Measurements from ENCODE around the gene TMEM91.

The TMEM91 gene

DNA sequence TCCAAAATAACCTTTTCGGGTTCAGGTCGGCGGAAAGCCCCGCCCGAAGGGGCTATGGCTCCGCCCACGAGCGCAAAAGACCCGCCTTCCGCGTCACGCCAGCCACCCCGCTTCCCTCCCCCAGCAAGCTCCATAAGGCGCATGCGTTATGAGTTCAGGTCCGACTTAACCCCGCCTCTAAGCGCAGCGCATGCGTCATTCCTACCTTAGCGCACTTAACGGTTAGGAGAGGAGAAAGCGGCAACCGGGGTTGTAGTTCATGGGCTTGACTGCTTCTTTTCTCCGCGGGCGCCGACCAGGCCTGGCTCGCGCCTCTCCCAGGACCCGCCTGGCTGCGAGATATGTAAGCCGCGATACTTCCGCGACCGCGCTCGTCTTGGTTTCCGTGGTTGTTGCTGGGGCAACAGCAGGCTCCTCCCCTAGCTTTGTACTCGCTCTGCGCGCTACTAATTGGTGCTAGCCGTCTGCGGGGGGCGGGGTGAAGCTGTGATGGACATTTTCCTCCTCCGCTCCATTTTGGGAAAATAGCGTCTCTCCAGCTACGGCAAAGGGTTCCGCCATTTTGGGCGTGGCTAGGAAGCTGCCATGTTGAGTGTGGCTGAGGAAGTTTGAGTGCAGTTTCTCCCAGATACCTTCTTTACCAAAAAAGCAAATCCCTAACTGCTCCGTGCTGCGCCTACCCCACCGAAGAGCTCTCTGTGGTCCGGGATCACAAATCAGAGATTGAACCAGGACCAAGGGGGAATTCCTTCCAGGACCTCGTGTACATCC, 12.4 kb upstream of the TMEM91 start, which contains the start of gene B9D2:
Gene B9D2 (minus strand): TSS at position 397 of the 771 bp plus-strand sequence. CDS start 630 bp downstream, outside the sequence.
- no peak within 1 kb of the TSS for H2AFZ ChIP-seq (ENCODE audit: low read length)
- peak within 1 kb of the TSS; percentile 75 for H3K4me3 ChIP-seq (ENCODE audit: low read depth, low read length, poor library complexity, severe bottlenecking)
- H3K4me2 ChIP-seq (ENCODE audit: low read length): peak within 1 kb of the TSS; percentile 80
- no peaks in the 10 kb centered on the region for H3K36me3 ChIP-seq (ENCODE audit: insufficient read depth, low read length)
- no peaks in the 10 kb centered on the region for H3K9me3 ChIP-seq (ENCODE audit: low read length)
- no peaks in the 10 kb centered on the region for H3F3A ChIP-seq (ENCODE audit: insufficient read depth, low read length)
- H3K27ac ChIP-seq (ENCODE audit: low read depth, low read length, poor library complexity, severe bottlenecking): peak within 1 kb of the TSS; percentile 95
- H3K27me3 ChIP-seq (ENCODE audit: insufficient read depth, low read length): no peaks in the 10 kb centered on the region
- peaks cover 5% of the 10 kb centered on the region; the same call in 1 of the 2 replicates for H3K79me2 ChIP-seq (ENCODE audit: insufficient read depth, low read length)
- peaks cover 22% of the 10 kb centered on the region for H3K4me1 ChIP-seq (ENCODE audit: insufficient read depth, low read length, severe bottlenecking)
- H4K20me1 ChIP-seq (ENCODE audit: insufficient read depth, low read length): no peaks in the 10 kb centered on the region
- H3K9me2 ChIP-seq (ENCODE audit: low read depth, low read length): no peaks in the 10 kb centered on the region
- TF ChIP-seq EZH2 (IDR thresholded peaks at IDR 0.05; ENCODE audit: borderline replicate concordance, low read length): no peak
- TF ChIP-seq, protein P1, sequence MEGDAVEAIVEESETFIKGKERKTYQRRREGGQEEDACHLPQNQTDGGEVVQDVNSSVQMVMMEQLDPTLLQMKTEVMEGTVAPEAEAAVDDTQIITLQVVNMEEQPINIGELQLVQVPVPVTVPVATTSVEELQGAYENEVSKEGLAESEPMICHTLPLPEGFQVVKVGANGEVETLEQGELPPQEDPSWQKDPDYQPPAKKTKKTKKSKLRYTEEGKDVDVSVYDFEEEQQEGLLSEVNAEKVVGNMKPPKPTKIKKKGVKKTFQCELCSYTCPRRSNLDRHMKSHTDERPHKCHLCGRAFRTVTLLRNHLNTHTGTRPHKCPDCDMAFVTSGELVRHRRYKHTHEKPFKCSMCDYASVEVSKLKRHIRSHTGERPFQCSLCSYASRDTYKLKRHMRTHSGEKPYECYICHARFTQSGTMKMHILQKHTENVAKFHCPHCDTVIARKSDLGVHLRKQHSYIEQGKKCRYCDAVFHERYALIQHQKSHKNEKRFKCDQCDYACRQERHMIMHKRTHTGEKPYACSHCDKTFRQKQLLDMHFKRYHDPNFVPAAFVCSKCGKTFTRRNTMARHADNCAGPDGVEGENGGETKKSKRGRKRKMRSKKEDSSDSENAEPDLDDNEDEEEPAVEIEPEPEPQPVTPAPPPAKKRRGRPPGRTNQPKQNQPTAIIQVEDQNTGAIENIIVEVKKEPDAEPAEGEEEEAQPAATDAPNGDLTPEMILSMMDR (IDR thresholded peaks at IDR 0.05; ENCODE audit: low read length): no peak
- peak within 1 kb of the TSS; percentile 85 for H3K9ac ChIP-seq (ENCODE audit: low read length)

DNA sequence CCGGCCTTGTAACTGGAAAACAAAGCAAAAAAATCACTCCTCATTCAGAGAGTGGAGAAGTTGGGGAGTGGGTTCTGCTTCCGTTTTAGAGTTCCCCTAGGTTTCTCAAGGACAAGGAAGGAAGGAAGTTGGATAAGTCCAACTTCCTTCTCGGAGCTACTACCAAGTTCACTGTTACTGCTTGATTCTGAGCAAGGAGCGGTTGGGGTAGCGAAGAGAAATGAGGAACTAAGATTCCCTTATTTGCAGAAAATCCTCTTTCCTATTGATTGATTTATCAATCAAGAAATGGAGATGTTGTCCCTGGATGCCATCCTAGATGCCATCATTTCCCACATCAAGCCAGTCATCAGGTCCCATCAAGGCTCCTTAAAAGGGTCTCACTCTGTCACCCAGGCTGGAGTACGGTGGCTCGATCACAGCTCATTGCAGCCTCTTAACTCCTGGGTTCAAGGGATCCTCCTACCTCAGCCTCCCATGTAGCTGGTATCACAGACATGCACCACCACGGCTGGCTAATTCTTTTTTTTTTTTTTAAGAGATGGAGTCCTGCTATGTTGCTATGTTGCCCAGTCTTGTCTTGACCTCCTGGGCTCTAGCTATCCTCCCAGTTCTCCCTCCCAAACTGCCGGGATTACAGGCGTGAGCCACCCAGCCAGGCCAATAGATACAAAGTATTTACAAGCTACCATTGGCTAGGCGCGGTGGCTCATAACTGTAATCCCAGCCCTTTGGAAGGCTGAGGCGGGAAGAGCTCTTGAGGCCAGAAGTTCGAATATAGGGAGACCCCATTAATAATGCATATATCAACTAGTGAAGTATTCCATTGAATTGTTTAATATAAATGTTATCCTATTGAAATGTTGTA, 11.6 kb upstream of the TMEM91 start:
- Histone ChIP-seq H3K4me3 (ENCODE audit: low read depth, low read length, poor library complexity, severe bottlenecking) (peak overlapping the region; percentile 75), H4K20me1 (ENCODE audit: insufficient read depth, low read length) (no peaks in the 10 kb centered on the region), H3K9me2 (ENCODE audit: low read depth, low read length) (no peaks in the 10 kb centered on the region), H3K79me2 (ENCODE audit: insufficient read depth, low read length) (peaks cover 5% of the 10 kb centered on the region; the same call in 1 of the 2 replicates), H3K9ac (ENCODE audit: low read length) (peak overlapping the region; percentile 85), H3K27me3 (ENCODE audit: insufficient read depth, low read length) (no peaks in the 10 kb centered on the region), H3K27ac (ENCODE audit: low read depth, low read length, poor library complexity, severe bottlenecking) (peak overlapping the region; percentile 95), H3K4me1 (ENCODE audit: insufficient read depth, low read length, severe bottlenecking) (peaks cover 22% of the 10 kb centered on the region), H3K4me2 (ENCODE audit: low read length) (peak overlapping the region; percentile 80), H3K9me3 (ENCODE audit: low read length) (no peaks in the 10 kb centered on the region), H3F3A (ENCODE audit: insufficient read depth, low read length) (no peaks in the 10 kb centered on the region), H2AFZ (ENCODE audit: low read length) (no peak overlapping the region), H3K36me3 (ENCODE audit: insufficient read depth, low read length) (no peaks in the 10 kb centered on the region)
- TF ChIP-seq, protein P1 (IDR thresholded peaks at IDR 0.05; ENCODE audit: low read length): no peak
- TF ChIP-seq EZH2 (IDR thresholded peaks at IDR 0.05; ENCODE audit: borderline replicate concordance, low read length): no peak

DNA sequence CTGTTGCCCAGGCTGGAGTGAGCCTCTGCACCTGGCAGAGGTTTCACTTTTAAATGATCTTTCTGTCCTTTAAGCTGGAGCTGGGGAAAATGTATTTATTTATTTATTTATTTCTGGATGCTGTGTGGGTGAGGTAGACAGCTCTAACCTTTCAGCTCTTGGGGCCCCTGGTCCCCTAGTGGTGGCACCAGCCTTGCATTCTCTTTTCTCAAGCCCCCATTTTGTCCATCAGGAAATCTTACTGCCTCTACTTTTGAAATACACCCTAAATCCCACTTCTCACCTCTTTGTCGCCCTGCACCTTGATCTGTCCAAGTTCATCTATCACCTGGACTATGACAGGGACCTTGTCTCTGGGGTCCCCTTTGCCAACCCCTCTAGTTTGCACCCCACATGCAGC, 10.2 kb upstream of the TMEM91 start:
- no peak overlapping the region for H2AFZ ChIP-seq (ENCODE audit: low read length)
- H3K27me3 ChIP-seq (ENCODE audit: insufficient read depth, low read length): no peaks in the 10 kb centered on the region
- H3K4me2 ChIP-seq (ENCODE audit: low read length): no peak overlapping the region
- H3K79me2 ChIP-seq (ENCODE audit: insufficient read depth, low read length): peaks cover 5% of the 10 kb centered on the region; the same call in 1 of the 2 replicates
- H3K9ac ChIP-seq (ENCODE audit: low read length): no peak overlapping the region
- no peaks in the 10 kb centered on the region for H3K36me3 ChIP-seq (ENCODE audit: insufficient read depth, low read length)
- peaks cover 22% of the 10 kb centered on the region for H3K4me1 ChIP-seq (ENCODE audit: insufficient read depth, low read length, severe bottlenecking)
- H3K9me3 ChIP-seq (ENCODE audit: low read length): no peaks in the 10 kb centered on the region
- H3K9me2 ChIP-seq (ENCODE audit: low read depth, low read length): no peaks in the 10 kb centered on the region
- TF ChIP-seq EZH2 (IDR thresholded peaks at IDR 0.05; ENCODE audit: borderline replicate concordance, low read length): no peak
- TF ChIP-seq, protein P1 (IDR thresholded peaks at IDR 0.05; ENCODE audit: low read length): peak; percentile 24
- no peaks in the 10 kb centered on the region for H3F3A ChIP-seq (ENCODE audit: insufficient read depth, low read length)
- no peak overlapping the region for H3K4me3 ChIP-seq (ENCODE audit: low read depth, low read length, poor library complexity, severe bottlenecking)
- H4K20me1 ChIP-seq (ENCODE audit: insufficient read depth, low read length): no peaks in the 10 kb centered on the region
- no peak overlapping the region for H3K27ac ChIP-seq (ENCODE audit: low read depth, low read length, poor library complexity, severe bottlenecking)

All from OCI-LY1 (cell line).